Keratinocyte (primary cell): ENCODE measurements around the gene CACNA1E.

Source experiments
- CTCF ChIP-seq, 3 experiments: IDR thresholded peaks in 1 of 3; conservative IDR thresholded peaks in 1 of 3; optimal IDR thresholded peaks in 1 of 3; 2 replicates in 2 of 3; 3 replicates in 1 of 3; pipeline versions ENCODE3 to v1.5.1; 2011; ENCODE audit warnings: low read length in 3 of 3, mild to moderate bottlenecking in 3 of 3, moderate library complexity in 2 of 3, control low read depth in 1 of 3, inconsistent platforms in 1 of 3; ENCODE audit not compliant: insufficient read depth in 2 of 3; ENCODE audit errors: extremely low read depth in 1 of 3
- EZH2 ChIP-seq: IDR thresholded peaks from one replicate; pipeline ENCODE4 v1.6.1; 2012; ENCODE audit warnings: inconsistent platforms, mild to moderate bottlenecking, low read length, moderate library complexity

GRCh38 chr1:181769846-181770245 lies 286.5 kb downstream of the CACNA1E start:
- no peak for TF ChIP-seq CTCF (optimal IDR thresholded peaks at IDR 0.05 in 1 of 3, IDR thresholded peaks at IDR 0.05 in 1 of 3, conservative IDR thresholded peaks at IDR 0.05 in 1 of 3; ENCODE audit: extremely low read depth in 1 of 3, insufficient read depth in 2 of 3, low read length in 3 of 3)
- no peak for TF ChIP-seq EZH2
